Liver (tissue), 9 donors: ENCODE results near the gene BPTF. TPM values are rescaled to one million over a fixed set of nuclear protein-coding genes. Genes with fewer than 3 reads are reported as not detected.

Source experiments
- DNase-seq: peaks from one replicate; pipeline ENCODE4 v3.0.0-alpha.2; 2017; ENCODE audit warnings: low spot score
- H3K27ac ChIP-seq, 2 donors: one replicate each; pipeline ENCODE4 v1.7.0; 2013; ENCODE audit warnings: inconsistent platforms in 2 of 2, low read length in 2 of 2, control low read depth in 1 of 2, low read depth in 1 of 2, mild to moderate bottlenecking in 1 of 2
- H3K27me3 ChIP-seq, 4 donors: one replicate each; pipeline versions ENCODE4 v1.6.1 to v1.7.0; 2013; ENCODE audit warnings: low read length in 3 of 4, inconsistent platforms in 1 of 4, mild to moderate bottlenecking in 1 of 4, moderate library complexity in 1 of 4; ENCODE audit not compliant: control insufficient read depth in 4 of 4, insufficient read depth in 4 of 4
- H3K36me3 ChIP-seq, 4 donors: one replicate each; pipeline versions ENCODE4 v1.6.1 to v1.7.0; 2013; ENCODE audit warnings: low read length in 3 of 4, mild to moderate bottlenecking in 3 of 4, low read depth in 1 of 4, moderate library complexity in 1 of 4; ENCODE audit not compliant: control insufficient read depth in 4 of 4, insufficient read depth in 3 of 4
- H3K4me1 ChIP-seq, 4 donors: one replicate each; pipeline versions ENCODE4 v1.6.1 to v1.7.0; 2013; ENCODE audit warnings: low read length in 3 of 4, mild to moderate bottlenecking in 3 of 4, moderate library complexity in 1 of 4; ENCODE audit not compliant: control insufficient read depth in 4 of 4, insufficient read depth in 4 of 4
- H3K4me3 ChIP-seq, 3 donors: one replicate each; pipeline versions ENCODE4 v1.6.1 to v1.7.0; 2013; ENCODE audit warnings: low read length in 3 of 3, control low read depth in 1 of 3, low read depth in 1 of 3, mild to moderate bottlenecking in 1 of 3
- H3K9ac ChIP-seq, 2 donors: one replicate each; pipeline ENCODE4 v1.7.0; 2013; ENCODE audit warnings: low read length in 2 of 2, mild to moderate bottlenecking in 2 of 2, moderate library complexity in 2 of 2, control low read depth in 1 of 2, low read depth in 1 of 2
- H3K9me3 ChIP-seq, 4 donors: one replicate each; pipeline versions ENCODE4 v1.6.1 to v1.7.0; 2013; ENCODE audit warnings: low read length in 3 of 4; ENCODE audit not compliant: control insufficient read depth in 4 of 4
- ATF3 ChIP-seq: IDR thresholded peaks from 2 replicates; pipeline ENCODE4 v1.6.1; 2016; ENCODE audit warnings: antibody characterized with exemption
- EGR1 ChIP-seq, 2 donors: IDR thresholded peaks; 2 replicates each; pipeline ENCODE4 v1.6.1; 2016 to 2018; ENCODE audit warnings: antibody characterized with exemption in 2 of 2, low read depth in 2 of 2
- FOXA2 ChIP-seq: IDR thresholded peaks from 2 replicates; pipeline ENCODE4 v1.6.1; 2016; ENCODE audit warnings: antibody characterized with exemption
- GABPA ChIP-seq, 2 donors: IDR thresholded peaks in 1 of 2; conservative IDR thresholded peaks in 1 of 2; 2 replicates each; pipeline ENCODE4 v1.6.1; 2016; ENCODE audit warnings: antibody characterized with exemption in 2 of 2, mild to moderate bottlenecking in 1 of 2, moderate library complexity in 1 of 2
- HNF4A ChIP-seq, 2 donors: conservative IDR thresholded peaks; 2 replicates each; pipeline ENCODE4 v1.6.1; 2016; ENCODE audit warnings: antibody characterized with exemption in 2 of 2, mild to moderate bottlenecking in 2 of 2
- HNF4G ChIP-seq: IDR thresholded peaks from 2 replicates; pipeline ENCODE4 v1.6.1; 2016; ENCODE audit warnings: antibody characterized with exemption
- JUND ChIP-seq, 2 donors: IDR thresholded peaks; 2 replicates each; pipeline ENCODE4 v1.6.1; 2016; ENCODE audit warnings: antibody characterized with exemption in 2 of 2
- NR2F2 ChIP-seq: IDR thresholded peaks from 2 replicates; pipeline ENCODE4 v1.6.1; 2016; ENCODE audit warnings: antibody characterized with exemption
- RAD21 ChIP-seq, 2 donors: IDR thresholded peaks; 2 replicates each; pipeline ENCODE4 v1.6.1; 2016; ENCODE audit warnings: antibody characterized with exemption in 2 of 2, mild to moderate bottlenecking in 2 of 2
- RXRA ChIP-seq, 2 donors: IDR thresholded peaks; 2 replicates each; pipeline ENCODE4 v1.6.1; 2017 to 2018; ENCODE audit warnings: antibody characterized with exemption in 2 of 2, mild to moderate bottlenecking in 1 of 2
- SP1 ChIP-seq: IDR thresholded peaks from 2 replicates; pipeline ENCODE4 v1.6.1; 2018; ENCODE audit warnings: antibody characterized with exemption, mild to moderate bottlenecking
- TAF1 ChIP-seq: conservative IDR thresholded peaks from 2 replicates; pipeline ENCODE4 v1.6.1; 2016; ENCODE audit warnings: antibody characterized with exemption, mild to moderate bottlenecking
- YY1 ChIP-seq: IDR thresholded peaks from 2 replicates; pipeline ENCODE4 v1.6.1; 2016; ENCODE audit warnings: antibody characterized with exemption, mild to moderate bottlenecking
- ZBTB33 ChIP-seq: IDR thresholded peaks from 2 replicates; pipeline ENCODE4 v1.6.1; 2016; ENCODE audit warnings: antibody characterized with exemption
- WGBS: extraction: QIAGEN DNeasy Blood & Tissue Kit; methylation state at CpG from one replicate; pipeline ENCODE4 v1.1.7; 2013; 5-methylcytosine and 5-hydroxymethylcytosine counted together
- polyA plus RNA-seq, 2 donors: library from polyadenylated mRNA; stranded (reverse) in 1 of 2; unstranded in 1 of 2; fragments of 200-250 nt in 1 of 2; fragments of >200 nt in 1 of 2; fragmentation: Nextera tagmentation in 1 of 2; extraction: Ambion mirVana in 1 of 2; gene quantifications; one replicate each; pipeline versions ENCODE4 v1.2.1 to v1.2.3, GENCODE V29; 2013 to 2015
- total RNA-seq, 2 donors: library from RNA; depleted of rRNA; stranded (reverse); fragments of >200 nt; gene quantifications; one replicate each; pipeline ENCODE4 v1.2.3, GENCODE V29; 2014
- TF ChIP-seq, protein P1 (sequence below): IDR thresholded peaks from 2 replicates; pipeline ENCODE4 v1.6.1; 2016; ENCODE audit warnings: antibody characterized with exemption, mild to moderate bottlenecking
- TF ChIP-seq, protein P2 (sequence below): IDR thresholded peaks from 2 replicates; pipeline ENCODE4 v1.6.1; 2016; ENCODE audit warnings: antibody characterized with exemption
- donor health status: healthy.
- donor health status: healthy.
- donor health status: healthy.
- donor health status: healthy.
- donor health status: healthy.

Gene BPTF
- total and polyA plus RNA-seq, 4 donors, result 8.1 to 51.7 (median 29.5) TPM

- 92% methylated on average over 5 of the region's 5 CpGs for WGBS
- TF ChIP-seq ATF3 (no peak), HNF4A (conservative IDR thresholded peaks at IDR 0.05) (no peak), TAF1 (no peak), FOXA2 (no peak), RXRA (IDR thresholded peaks at IDR 0.05) (no peak), NR2F2 (no peak), HNF4G (no peak), EGR1 (IDR thresholded peaks at IDR 0.05; ENCODE audit: low read depth in 2 of 2) (no peak), ZBTB33 (no peak), RAD21 (IDR thresholded peaks at IDR 0.05) (no peak), YY1 (no peak)
- TF ChIP-seq, protein P1, sequence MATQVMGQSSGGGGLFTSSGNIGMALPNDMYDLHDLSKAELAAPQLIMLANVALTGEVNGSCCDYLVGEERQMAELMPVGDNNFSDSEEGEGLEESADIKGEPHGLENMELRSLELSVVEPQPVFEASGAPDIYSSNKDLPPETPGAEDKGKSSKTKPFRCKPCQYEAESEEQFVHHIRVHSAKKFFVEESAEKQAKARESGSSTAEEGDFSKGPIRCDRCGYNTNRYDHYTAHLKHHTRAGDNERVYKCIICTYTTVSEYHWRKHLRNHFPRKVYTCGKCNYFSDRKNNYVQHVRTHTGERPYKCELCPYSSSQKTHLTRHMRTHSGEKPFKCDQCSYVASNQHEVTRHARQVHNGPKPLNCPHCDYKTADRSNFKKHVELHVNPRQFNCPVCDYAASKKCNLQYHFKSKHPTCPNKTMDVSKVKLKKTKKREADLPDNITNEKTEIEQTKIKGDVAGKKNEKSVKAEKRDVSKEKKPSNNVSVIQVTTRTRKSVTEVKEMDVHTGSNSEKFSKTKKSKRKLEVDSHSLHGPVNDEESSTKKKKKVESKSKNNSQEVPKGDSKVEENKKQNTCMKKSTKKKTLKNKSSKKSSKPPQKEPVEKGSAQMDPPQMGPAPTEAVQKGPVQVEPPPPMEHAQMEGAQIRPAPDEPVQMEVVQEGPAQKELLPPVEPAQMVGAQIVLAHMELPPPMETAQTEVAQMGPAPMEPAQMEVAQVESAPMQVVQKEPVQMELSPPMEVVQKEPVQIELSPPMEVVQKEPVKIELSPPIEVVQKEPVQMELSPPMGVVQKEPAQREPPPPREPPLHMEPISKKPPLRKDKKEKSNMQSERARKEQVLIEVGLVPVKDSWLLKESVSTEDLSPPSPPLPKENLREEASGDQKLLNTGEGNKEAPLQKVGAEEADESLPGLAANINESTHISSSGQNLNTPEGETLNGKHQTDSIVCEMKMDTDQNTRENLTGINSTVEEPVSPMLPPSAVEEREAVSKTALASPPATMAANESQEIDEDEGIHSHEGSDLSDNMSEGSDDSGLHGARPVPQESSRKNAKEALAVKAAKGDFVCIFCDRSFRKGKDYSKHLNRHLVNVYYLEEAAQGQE, result no peak
Observed at GRCh38 chr17:67813803-67814180, 11.5 kb upstream of the BPTF start.

DNA sequence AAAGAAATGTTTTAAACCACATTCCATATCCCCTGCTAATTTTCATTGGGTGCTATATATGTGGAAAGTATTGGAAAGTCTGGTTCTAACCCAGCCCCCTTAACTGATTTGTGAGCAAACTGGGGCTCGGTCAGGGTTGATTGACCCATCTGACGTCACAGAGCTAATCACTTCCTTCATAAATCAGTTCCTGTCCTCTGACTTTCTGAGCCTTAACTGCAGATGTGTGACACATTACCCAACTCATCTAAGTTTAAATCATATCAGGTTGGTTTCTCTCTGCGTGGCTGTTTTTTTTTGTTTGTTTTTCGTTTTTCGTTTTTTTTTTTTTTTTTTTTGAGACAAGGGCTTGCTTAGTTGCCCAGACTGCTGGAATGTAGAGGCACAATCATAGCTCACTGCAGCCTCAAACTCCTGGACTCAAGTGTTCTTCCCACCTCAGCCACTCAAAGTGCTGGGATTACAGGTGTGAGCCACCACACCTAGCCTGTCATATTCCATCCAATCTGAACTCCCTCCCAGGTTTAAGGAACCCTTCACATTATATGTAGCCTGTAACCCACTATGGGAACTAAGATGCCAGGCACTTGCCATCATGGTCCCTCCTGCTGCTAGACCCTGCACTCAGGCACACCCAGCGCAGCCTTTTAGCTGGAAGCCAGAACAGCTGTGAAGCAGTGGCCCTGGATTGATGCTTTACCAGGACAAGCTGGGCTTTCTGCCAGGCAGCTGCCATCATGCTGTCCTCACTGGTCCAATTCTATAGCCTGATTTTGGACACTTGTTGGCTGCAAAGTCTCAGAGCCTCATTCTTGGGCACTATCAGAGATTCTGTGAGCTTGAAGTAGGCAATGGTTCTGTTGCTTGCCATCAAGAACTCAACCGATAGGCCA is 6.9 kb upstream of the BPTF start:
- no peaks in the 10 kb centered on the region for H3K4me1 ChIP-seq
- no peak for DNase-seq
- no peaks in the 10 kb centered on the region for H3K36me3 ChIP-seq
- H3K9me3 ChIP-seq, result no peaks in the 10 kb centered on the region
- H3K4me3 ChIP-seq, result no peak overlapping the region
- no peak overlapping the region for H3K27ac ChIP-seq
- H3K27me3 ChIP-seq, result no peaks in the 10 kb centered on the region
- 56% methylated on average over 7 of the region's 7 CpGs for WGBS
- H3K9ac ChIP-seq, result no peak overlapping the region
- no peak for TF ChIP-seq TAF1
- TF ChIP-seq HNF4A (conservative IDR thresholded peaks at IDR 0.05), result no peak
- TF ChIP-seq HNF4G, result no peak
- TF ChIP-seq GABPA (IDR thresholded peaks at IDR 0.05 in 1 of 2, conservative IDR thresholded peaks at IDR 0.05 in 1 of 2), result no peak
- no peak for TF ChIP-seq ZBTB33
- TF ChIP-seq RXRA (IDR thresholded peaks at IDR 0.05), result no peak
- no peak for TF ChIP-seq NR2F2
- no peak for TF ChIP-seq JUND (IDR thresholded peaks at IDR 0.05)
- TF ChIP-seq YY1, result no peak
- TF ChIP-seq, protein P2, sequence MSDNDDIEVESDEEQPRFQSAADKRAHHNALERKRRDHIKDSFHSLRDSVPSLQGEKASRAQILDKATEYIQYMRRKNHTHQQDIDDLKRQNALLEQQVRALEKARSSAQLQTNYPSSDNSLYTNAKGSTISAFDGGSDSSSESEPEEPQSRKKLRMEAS, result no peak
- TF ChIP-seq ATF3, result no peak
- TF ChIP-seq, protein P1, result no peak
- TF ChIP-seq SP1, result no peak
- TF ChIP-seq FOXA2, result no peak
- no peak for TF ChIP-seq RAD21 (IDR thresholded peaks at IDR 0.05)

More at GRCh38 chr17:67813803-67814180, 11.5 kb upstream of the BPTF start:
- no peak for DNase-seq
- H3K27me3 ChIP-seq, result no peaks in the 10 kb centered on the region
- no peak overlapping the region for H3K27ac ChIP-seq
- H3K36me3 ChIP-seq, result no peaks in the 10 kb centered on the region
- H3K9ac ChIP-seq, result no peak overlapping the region
- no peaks in the 10 kb centered on the region for H3K9me3 ChIP-seq
- no peak overlapping the region for H3K4me3 ChIP-seq
- H3K4me1 ChIP-seq, result no peaks in the 10 kb centered on the region
